K562 (cell line): ENCODE results near the gene NMNAT1. TPM values are rescaled to one million over a fixed set of nuclear protein-coding genes. Genes with fewer than 3 reads are reported as not detected.
A peak's percentile ranks its signal among the peaks of the same experiment; 100 is the strongest.

ENCODE experiments used
- CBFA2T3 ChIP-seq: fragments of 450-650 bp; IDR thresholded peaks from 2 replicates; pipeline ENCODE4 v1.6.1; 2017
- CUX1 ChIP-seq: fragments of 200-800 bp; sonication (Bioruptor generic); IDR thresholded peaks from 2 replicates; pipeline ENCODE4 v1.6.1; 2016; ENCODE audit warnings: missing genetic modification characterization, missing compliant biosample characterization
- ELF4 ChIP-seq: fragments of 450-650 bp; formaldehyde crosslinking; IDR thresholded peaks from 2 replicates; pipeline ENCODE4 v1.4.0; 2022; ENCODE audit warnings: missing genetic modification characterization
- FOXK2 ChIP-seq, 2 experiments: fragments of 450-650 bp; IDR thresholded peaks in 1 of 2; conservative IDR thresholded peaks in 1 of 2; 2 replicates each; pipeline ENCODE4 v1.6.1; 2016; ENCODE audit warnings: low read depth in 2 of 2, mild to moderate bottlenecking in 1 of 2
- GTF2B ChIP-seq: IDR thresholded peaks from 2 replicates; pipeline ENCODE4 v1.6.1; 2011; ENCODE audit not compliant: insufficient read length; ENCODE audit errors: extremely low read depth
- NRF1 ChIP-seq, 2 experiments: fragments of 450-650 bp; IDR thresholded peaks in 1 of 2; conservative IDR thresholded peaks in 1 of 2; 2 replicates each; pipeline ENCODE4 v1.6.1; 2014; ENCODE audit warnings: mild to moderate bottlenecking in 2 of 2
- RB1 ChIP-seq: fragments of 450-650 bp; IDR thresholded peaks from 2 replicates; pipeline ENCODE4 v1.6.1; 2017; ENCODE audit warnings: low read depth, mild to moderate bottlenecking
- SMARCB1 ChIP-seq: IDR thresholded peaks from 2 replicates; pipeline ENCODE4 v1.6.1; 2011; ENCODE audit warnings: improper control_type of control experiment, low read depth; ENCODE audit not compliant: insufficient read length
- TCFL5 ChIP-seq: fragments of 250-450 bp; sonication (Bioruptor Pico); conservative IDR thresholded peaks from 2 replicates; pipeline ENCODE4 v1.6.1; 2021; ENCODE audit warnings: mild to moderate bottlenecking, moderate library complexity, matching md5 sums
- TFAM ChIP-seq: fragments of 250-450 bp; sonication (Bioruptor Pico); conservative IDR thresholded peaks from 2 replicates; pipeline ENCODE4 v1.5.0; 2021; ENCODE audit warnings: mild to moderate bottlenecking, moderate library complexity
- THAP12 ChIP-seq: fragments of 250-450 bp; sonication (Bioruptor Pico); IDR thresholded peaks from 2 replicates; pipeline ENCODE4 v1.9.0; 2021; ENCODE audit warnings: mild to moderate bottlenecking, inconsistent platforms
- ZNF274 ChIP-seq: IDR thresholded peaks from 2 replicates; pipeline ENCODE4 v1.6.1; 2011; ENCODE audit warnings: low read depth, mild to moderate bottlenecking, low read length, moderate library complexity, borderline replicate concordance
- ZNF561 ChIP-seq: fragments of 450-650 bp; formaldehyde crosslinking; conservative IDR thresholded peaks from 2 replicates; pipeline ENCODE4 v1.4.0; 2020; ENCODE audit warnings: mild to moderate bottlenecking, moderate library complexity
- polyA plus RNA-seq, 8 experiments: library from polyadenylated mRNA; depleted of rRNA in 4 of 8; stranded (reverse) in 5 of 8; unstranded in 3 of 8; fragments of >200 nt; fragmentation: Nextera tagmentation in 2 of 8; fragmentation: Illumina TruSeq in 1 of 8; extraction: Ambion mirVana in 2 of 8; extraction: Trizol in 1 of 8; gene quantifications; 2 replicates each; pipeline versions ENCODE4 v1.2.1 to v1.2.3, GENCODE V29; 2011 to 2014; ENCODE audit warnings: inconsistent platforms in 1 of 8, missing spikeins in 1 of 8
- total RNA-seq, 7 experiments: library from RNA; depleted of rRNA in 6 of 7; stranded (reverse); fragments of >200 nt in 6 of 7; fragmentation: Illumina TruSeq in 2 of 7; extraction: Trizol in 2 of 7; gene quantifications; 2 replicates each; pipeline versions ENCODE4 v1.2.1 to v1.2.3, GENCODE V29; 2011 to 2021; ENCODE audit warnings: low replicate concordance in 1 of 7
- TF ChIP-seq, protein P1 (sequence below): sonication (generic); formaldehyde crosslinking; IDR thresholded peaks from 2 replicates; pipeline ENCODE4 v1.8.1; 2022; ENCODE audit warnings: missing genetic modification reagents
- TF ChIP-seq, protein P2 (sequence below): fragments of 450-650 bp; IDR thresholded peaks from 2 replicates; pipeline ENCODE4 v1.6.1; 2017; ENCODE audit warnings: mild to moderate bottlenecking, moderate library complexity

Gene NMNAT1
- total and polyA plus RNA-seq, 9 of the 15 experiments (the other 6 are each of a cell fraction or from before 2014, with no cell fraction given): 5.1 to 14.6 (median 12.1) TPM

DNA sequence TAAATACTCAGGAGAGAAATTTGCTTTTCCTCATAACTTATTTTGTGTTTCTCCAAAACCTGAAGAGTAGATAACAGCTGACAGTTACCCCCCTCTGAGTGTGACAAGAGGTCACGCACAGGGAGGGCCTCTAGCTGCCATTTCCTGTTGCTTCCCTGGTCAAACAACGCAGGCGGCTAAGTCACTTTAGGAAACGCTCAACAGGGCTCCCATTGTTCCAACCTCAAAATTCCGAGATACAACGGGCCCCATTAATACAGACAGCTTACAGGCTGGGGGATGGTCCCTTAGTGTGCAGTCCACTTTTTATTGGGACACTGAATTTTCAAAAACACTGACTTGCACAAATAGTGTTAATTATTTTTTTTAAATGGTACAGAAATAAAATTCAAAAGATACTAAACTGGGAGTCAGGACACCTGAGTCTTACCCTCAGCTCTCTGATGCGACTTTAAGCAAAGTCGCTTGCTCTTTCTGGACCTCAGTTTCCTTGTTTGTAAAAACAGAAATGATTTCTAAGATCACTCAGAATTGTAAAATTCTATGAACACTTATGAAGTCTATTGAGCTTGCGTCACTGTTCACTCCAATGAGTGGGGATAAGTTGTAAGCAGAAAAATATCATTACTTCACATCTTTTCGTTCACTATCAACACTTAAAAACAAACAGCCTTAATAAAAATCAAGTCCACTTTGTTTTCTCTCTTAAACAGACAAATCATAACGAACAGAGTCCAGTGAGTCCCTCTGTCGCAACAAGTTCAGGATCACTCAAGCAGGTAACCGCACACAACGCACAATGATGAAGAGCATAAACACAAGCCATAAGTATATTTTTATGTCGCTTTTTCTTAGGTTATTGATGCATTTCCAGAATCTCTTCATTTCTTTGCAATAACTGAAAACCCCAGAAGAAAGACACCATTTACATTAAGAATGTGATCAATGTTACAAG lies 13.6 kb upstream of the NMNAT1 start (continued):
- TF ChIP-seq NRF1 (conservative IDR thresholded peaks at IDR 0.05 in 1 of 2, IDR thresholded peaks at IDR 0.05 in 1 of 2) (peak in 1 of 2 experiments; percentile 52; a peak in 2 of 4 replicates), CBFA2T3 (peak; percentile 47), ZNF274 (no peak), TFAM (CRISPR knock-in tag) (no peak), TCFL5 (CRISPR knock-in tag) (no peak), FOXK2 (conservative IDR thresholded peaks at IDR 0.05 in 1 of 2, IDR thresholded peaks at IDR 0.05 in 1 of 2; ENCODE audit: low read depth in 2 of 2) (peak; percentile 69 to 82), GTF2B (no peak), ELF4 (peak; percentile 63; the same call in 1 of the 2 replicates), ZNF561 (CRISPR knock-in tag) (no peak), CUX1 (CRISPR knock-in tag) (peak; percentile 23; the same call in 1 of the 2 replicates), SMARCB1 (no peak), THAP12 (CRISPR knock-in tag) (no peak), RB1 (no peak)
- TF ChIP-seq, protein P1, sequence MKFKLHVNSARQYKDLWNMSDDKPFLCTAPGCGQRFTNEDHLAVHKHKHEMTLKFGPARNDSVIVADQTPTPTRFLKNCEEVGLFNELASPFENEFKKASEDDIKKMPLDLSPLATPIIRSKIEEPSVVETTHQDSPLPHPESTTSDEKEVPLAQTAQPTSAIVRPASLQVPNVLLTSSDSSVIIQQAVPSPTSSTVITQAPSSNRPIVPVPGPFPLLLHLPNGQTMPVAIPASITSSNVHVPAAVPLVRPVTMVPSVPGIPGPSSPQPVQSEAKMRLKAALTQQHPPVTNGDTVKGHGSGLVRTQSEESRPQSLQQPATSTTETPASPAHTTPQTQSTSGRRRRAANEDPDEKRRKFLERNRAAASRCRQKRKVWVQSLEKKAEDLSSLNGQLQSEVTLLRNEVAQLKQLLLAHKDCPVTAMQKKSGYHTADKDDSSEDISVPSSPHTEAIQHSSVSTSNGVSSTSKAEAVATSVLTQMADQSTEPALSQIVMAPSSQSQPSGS (CRISPR knock-in tag): no peak
- TF ChIP-seq, protein P2, sequence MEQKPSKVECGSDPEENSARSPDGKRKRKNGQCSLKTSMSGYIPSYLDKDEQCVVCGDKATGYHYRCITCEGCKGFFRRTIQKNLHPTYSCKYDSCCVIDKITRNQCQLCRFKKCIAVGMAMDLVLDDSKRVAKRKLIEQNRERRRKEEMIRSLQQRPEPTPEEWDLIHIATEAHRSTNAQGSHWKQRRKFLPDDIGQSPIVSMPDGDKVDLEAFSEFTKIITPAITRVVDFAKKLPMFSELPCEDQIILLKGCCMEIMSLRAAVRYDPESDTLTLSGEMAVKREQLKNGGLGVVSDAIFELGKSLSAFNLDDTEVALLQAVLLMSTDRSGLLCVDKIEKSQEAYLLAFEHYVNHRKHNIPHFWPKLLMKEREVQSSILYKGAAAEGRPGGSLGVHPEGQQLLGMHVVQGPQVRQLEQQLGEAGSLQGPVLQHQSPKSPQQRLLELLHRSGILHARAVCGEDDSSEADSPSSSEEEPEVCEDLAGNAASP: no peak; the same call in 1 of the 2 replicates
